GM12891 (cell line): ENCODE measurements around the gene PLEKHJ1.
A peak's percentile ranks its signal among the peaks of the same experiment; 100 is the strongest.

Source experiments
- PAX5 ChIP-seq: IDR thresholded peaks from 2 replicates; pipeline ENCODE4 v1.6.1; 2011; ENCODE audit warnings: low read length, moderate library complexity, mild to moderate bottlenecking; ENCODE audit not compliant: insufficient read depth, severe bottlenecking
- POLR2A ChIP-seq: IDR thresholded peaks from 2 replicates; pipeline ENCODE4 v1.6.1; 2011; ENCODE audit warnings: low read depth, low read length, control low read depth
- POLR2AphosphoS5 ChIP-seq: IDR thresholded peaks from 2 replicates; pipeline ENCODE4 v1.6.1; 2011; ENCODE audit warnings: low read depth, low read length, control low read depth
- SPI1 ChIP-seq: IDR thresholded peaks from 2 replicates; pipeline ENCODE4 v1.6.1; 2011; ENCODE audit warnings: low read depth, low read length, control low read depth
- TAF1 ChIP-seq: IDR thresholded peaks from 2 replicates; pipeline ENCODE4 v1.6.1; 2011; ENCODE audit warnings: low read depth, low read length, control low read depth

DNA sequence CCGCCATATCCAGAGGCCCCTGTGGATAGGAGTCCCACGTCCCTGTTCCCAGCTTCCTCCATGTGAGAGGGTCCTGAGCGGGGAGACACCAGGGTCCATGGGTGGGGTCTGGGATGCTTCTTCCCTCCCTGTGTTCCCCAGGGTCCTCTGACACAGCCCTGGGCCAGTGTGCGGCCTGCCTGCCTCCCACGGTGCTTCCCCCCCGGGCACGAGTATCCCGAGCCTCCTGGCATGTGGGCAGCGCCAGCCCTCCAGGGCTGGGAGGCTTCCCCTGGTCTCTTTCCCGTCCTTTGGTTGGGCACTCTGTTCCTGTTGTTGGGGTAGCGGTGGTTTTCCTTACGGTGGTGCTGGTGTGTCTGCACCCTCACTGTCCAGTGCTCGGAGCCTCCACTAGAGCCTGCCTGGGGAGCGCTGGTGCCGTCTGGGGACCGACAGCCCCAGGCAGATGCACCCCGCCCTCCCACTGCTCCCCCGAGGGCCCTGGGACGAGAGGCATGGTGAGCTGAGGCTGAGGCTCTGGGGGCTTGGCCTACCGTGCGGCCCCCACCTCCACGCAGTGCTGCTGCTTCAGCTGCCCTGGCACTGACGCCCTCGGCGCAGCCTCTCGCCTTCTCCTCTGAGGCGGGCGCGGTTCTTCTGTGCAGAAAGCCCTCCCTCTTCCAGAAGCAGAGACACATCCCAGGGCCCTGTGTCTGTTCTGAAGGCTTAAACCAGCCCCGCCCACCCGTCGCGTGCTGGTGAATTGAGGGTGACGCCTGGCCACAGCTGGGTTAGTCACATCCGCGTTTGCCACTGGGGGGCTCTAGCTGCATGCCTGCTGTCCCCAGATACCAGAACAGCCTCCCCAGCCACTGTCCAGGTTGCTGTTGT lies 27.9 kb downstream of the PLEKHJ1 start:
- TF ChIP-seq POLR2AphosphoS5 (no peak), TAF1 (no peak), PAX5 (peak; percentile 38), POLR2A (no peak), SPI1 (no peak)
